ENCODE data around the gene CRNKL1.

Gene CRNKL1

DNA sequence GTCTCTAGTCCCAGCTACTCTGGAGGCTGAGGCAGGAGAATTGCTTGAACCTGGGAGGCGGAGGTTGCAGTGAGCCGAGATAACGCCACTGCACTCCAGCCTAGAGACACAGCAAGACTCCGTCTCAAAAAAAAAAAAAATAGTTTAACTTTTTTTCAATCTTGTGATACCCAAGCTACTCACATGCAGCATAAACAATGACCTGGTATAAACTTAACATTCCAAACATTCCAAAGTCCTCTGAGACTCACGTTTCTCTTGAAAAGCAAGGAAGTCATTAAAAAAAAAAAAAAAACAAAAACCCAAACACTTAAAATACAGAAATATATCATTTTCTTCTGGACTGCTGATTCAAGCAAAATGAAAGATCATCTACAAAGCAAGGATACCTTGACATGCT, 14.3 kb downstream of the CRNKL1 start:
- H3K4me3 ChIP-seq (ENCODE audit: low read depth, low read length) = no peak overlapping the region
- TF ChIP-seq, protein P1, sequence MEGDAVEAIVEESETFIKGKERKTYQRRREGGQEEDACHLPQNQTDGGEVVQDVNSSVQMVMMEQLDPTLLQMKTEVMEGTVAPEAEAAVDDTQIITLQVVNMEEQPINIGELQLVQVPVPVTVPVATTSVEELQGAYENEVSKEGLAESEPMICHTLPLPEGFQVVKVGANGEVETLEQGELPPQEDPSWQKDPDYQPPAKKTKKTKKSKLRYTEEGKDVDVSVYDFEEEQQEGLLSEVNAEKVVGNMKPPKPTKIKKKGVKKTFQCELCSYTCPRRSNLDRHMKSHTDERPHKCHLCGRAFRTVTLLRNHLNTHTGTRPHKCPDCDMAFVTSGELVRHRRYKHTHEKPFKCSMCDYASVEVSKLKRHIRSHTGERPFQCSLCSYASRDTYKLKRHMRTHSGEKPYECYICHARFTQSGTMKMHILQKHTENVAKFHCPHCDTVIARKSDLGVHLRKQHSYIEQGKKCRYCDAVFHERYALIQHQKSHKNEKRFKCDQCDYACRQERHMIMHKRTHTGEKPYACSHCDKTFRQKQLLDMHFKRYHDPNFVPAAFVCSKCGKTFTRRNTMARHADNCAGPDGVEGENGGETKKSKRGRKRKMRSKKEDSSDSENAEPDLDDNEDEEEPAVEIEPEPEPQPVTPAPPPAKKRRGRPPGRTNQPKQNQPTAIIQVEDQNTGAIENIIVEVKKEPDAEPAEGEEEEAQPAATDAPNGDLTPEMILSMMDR (IDR thresholded peaks at IDR 0.05; ENCODE audit: low read depth, low read length, missing control alignments) = no peak
- DNase-seq (ENCODE audit: low read depth) = peak; percentile 37
- in situ Hi-C loops (cut with HindIII; ENCODE audit: low sequenced_read_pairs) = no loop called here

- no peak overlapping the region for H3K4me3 ChIP-seq (ENCODE audit: low read depth, low read length)
- in situ Hi-C loops (cut with HindIII; ENCODE audit: low sequenced_read_pairs) = no loop called here
- DNase-seq (ENCODE audit: low read depth) = no peak
- TF ChIP-seq, protein P1 (IDR thresholded peaks at IDR 0.05; ENCODE audit: low read depth, low read length, missing control alignments) = no peak
Measured at GRCh38 chr20:20036756-20037155, 15.5 kb downstream of the CRNKL1 start.

- in situ Hi-C loops (cut with HindIII; ENCODE audit: low sequenced_read_pairs) = no loop called here
- no peak for DNase-seq (ENCODE audit: low read depth)
- TF ChIP-seq, protein P1 (IDR thresholded peaks at IDR 0.05; ENCODE audit: low read depth, low read length, missing control alignments) = no peak
Measured at GRCh38 chr20:20034486-20034885, 17.8 kb downstream of the CRNKL1 start.

DNA sequence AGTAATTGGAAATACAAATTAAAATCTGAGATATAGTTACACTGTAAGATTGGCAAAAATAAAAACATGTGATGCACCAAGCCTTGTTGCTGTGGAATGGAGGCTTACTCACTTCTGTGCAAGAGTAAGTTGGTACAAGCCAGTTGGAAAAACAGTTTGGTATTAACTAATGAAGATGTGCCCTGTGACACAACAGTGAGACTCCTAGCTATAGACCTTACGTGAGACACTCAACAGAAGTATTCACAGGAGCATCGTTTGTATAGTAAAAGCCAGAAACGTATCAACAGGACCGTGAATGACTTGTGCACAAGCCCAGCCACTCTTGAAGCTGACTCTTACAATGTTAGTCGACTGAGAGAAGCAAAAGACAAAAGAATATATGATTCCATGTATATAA, 20.5 kb downstream of the CRNKL1 start:
- DNase-seq (ENCODE audit: low read depth) = no peak

More at GRCh38 chr20:20034486-20034885, 17.8 kb downstream of the CRNKL1 start:
- H3K4me3 ChIP-seq (ENCODE audit: low read depth, low read length) = no peak overlapping the region

GRCh38 chr20:20027284-20027683, 25.0 kb downstream of the CRNKL1 start:
- TF ChIP-seq, protein P1 (IDR thresholded peaks at IDR 0.05; ENCODE audit: low read depth, low read length, missing control alignments) = no peak
- DNase-seq (ENCODE audit: low read depth) = no peak
- in situ Hi-C loops (cut with HindIII; ENCODE audit: low sequenced_read_pairs) = no loop called here
- no peak overlapping the region for H3K4me3 ChIP-seq (ENCODE audit: low read depth, low read length)

More for the DNA sequence above, 20.5 kb downstream of the CRNKL1 start:
- H3K4me3 ChIP-seq (ENCODE audit: low read depth, low read length) = no peak overlapping the region
- in situ Hi-C loops (cut with HindIII; ENCODE audit: low sequenced_read_pairs) = no loop called here
- TF ChIP-seq, protein P1 (IDR thresholded peaks at IDR 0.05; ENCODE audit: low read depth, low read length, missing control alignments) = no peak

DNA sequence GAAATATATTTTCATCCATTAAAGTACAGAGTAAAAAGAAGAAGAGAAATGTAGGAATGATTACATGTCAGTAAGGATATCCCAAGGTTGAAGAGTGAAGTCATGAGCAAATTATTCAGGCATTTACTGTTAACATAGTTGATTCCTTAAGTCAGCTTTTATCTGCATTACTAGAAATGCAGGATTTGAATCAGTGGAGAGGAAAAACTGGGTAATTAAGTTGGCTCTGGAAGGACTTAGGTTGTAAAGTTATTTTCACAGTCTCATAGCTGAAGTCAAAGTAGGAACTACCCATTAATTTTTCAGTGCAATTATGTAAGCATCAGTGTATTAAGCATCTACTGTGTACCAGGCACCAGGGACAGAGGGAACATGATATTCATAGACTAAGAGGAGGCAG, 27.3 kb downstream of the CRNKL1 start:
- in situ Hi-C loops (cut with HindIII; ENCODE audit: low sequenced_read_pairs) = no loop called here
- no peak overlapping the region for H3K4me3 ChIP-seq (ENCODE audit: low read depth, low read length)
- TF ChIP-seq, protein P1 (IDR thresholded peaks at IDR 0.05; ENCODE audit: low read depth, low read length, missing control alignments) = no peak
- DNase-seq (ENCODE audit: low read depth) = no peak

DNA sequence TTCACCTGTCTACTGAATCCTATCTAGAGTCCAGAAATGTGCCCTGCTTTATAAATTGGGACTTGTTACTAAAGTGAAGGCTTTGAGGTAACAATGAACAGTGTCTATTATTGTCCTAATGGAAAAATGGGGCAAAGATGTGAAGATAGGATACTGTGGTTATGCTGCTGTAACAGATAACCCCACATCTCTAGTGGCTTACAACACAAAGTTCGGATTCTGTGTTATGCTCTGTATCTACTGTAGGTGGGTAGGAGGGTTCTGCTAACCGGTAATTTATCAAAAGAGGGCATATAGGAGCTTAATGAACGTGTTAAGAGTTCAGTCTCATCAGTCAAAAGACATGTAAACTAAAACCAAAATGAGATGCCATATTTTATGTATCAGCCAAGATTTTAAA, 28.9 kb downstream of the CRNKL1 start:
- no peak for DNase-seq (ENCODE audit: low read depth)
- TF ChIP-seq, protein P1 (IDR thresholded peaks at IDR 0.05; ENCODE audit: low read depth, low read length, missing control alignments) = no peak
- no peak overlapping the region for H3K4me3 ChIP-seq (ENCODE audit: low read depth, low read length)
- in situ Hi-C loops (cut with HindIII; ENCODE audit: low sequenced_read_pairs) = no loop called here
